ENCODE data around the gene SLC22A3.
"Not testable (repeated sequence)": the region's sequence is repeated elsewhere in the genome, so short reads cannot be mapped to it uniquely, and the experiment has no call there.

SLC22A3 gene

GRCh38 chr6:160348223-160349019 lies at the start of gene SLC22A3:
SLC22A3 (plus strand) TSS chr6:160348378; CDS start chr6:160348420, 42 bp downstream.
- TF ChIP-seq CTCF (IDR thresholded peaks at IDR 0.05) = no peak
- Mint-ChIP-seq H3K4me1 (peaks cover 15% of the 10 kb centered on the region), H3K4me3 (peak within 1 kb of the TSS; percentile 82), H3K27me3 (ENCODE audit: low read depth, poor library complexity) (peaks cover 83% of the 10 kb centered on the region), H3K9me3 (no peaks in the 10 kb centered on the region), H3K36me3 (ENCODE audit: low read depth) (no peaks in the 10 kb centered on the region), H3K27ac (no peak within 1 kb of the TSS)
- peak; percentile 74 for DNase-seq

- TF ChIP-seq CTCF (IDR thresholded peaks at IDR 0.05) = no peak
- H3K4me3 Mint-ChIP-seq = no peak overlapping the region
- H3K27me3 Mint-ChIP-seq (ENCODE audit: low read depth, poor library complexity) = peaks cover 7% of the 10 kb centered on the region
- peaks cover 26% of the 10 kb centered on the region for H3K9me3 Mint-ChIP-seq
- DNase-seq = no peak
- H3K4me1 Mint-ChIP-seq = peaks cover 34% of the 10 kb centered on the region
- peaks cover 11% of the 10 kb centered on the region for H3K36me3 Mint-ChIP-seq (ENCODE audit: low read depth)
- H3K27ac Mint-ChIP-seq = no peak overlapping the region
These were observed 48.6 kb upstream of the SLC22A3 start for GRCh38 chr6:160299559-160299958.

- peaks cover 12% of the 10 kb centered on the region for H3K36me3 Mint-ChIP-seq (ENCODE audit: low read depth)
- H3K27me3 Mint-ChIP-seq (ENCODE audit: low read depth, poor library complexity) = peaks cover 10% of the 10 kb centered on the region
- H3K4me1 Mint-ChIP-seq = peaks cover 37% of the 10 kb centered on the region
- H3K4me3 Mint-ChIP-seq = no peak overlapping the region
- no peak for TF ChIP-seq CTCF (IDR thresholded peaks at IDR 0.05)
- H3K27ac Mint-ChIP-seq = peak overlapping the region; percentile 22
- peaks cover 32% of the 10 kb centered on the region for H3K9me3 Mint-ChIP-seq
- peak; percentile 55 for DNase-seq
These were observed 48.0 kb upstream of the SLC22A3 start for GRCh38 chr6:160300076-160300695.

GRCh38 chr6:160301339-160301738 lies 46.8 kb upstream of the SLC22A3 start:
- Mint-ChIP-seq H3K27ac (no peak overlapping the region), H3K4me3 (no peak overlapping the region), H3K36me3 (ENCODE audit: low read depth) (peaks cover 12% of the 10 kb centered on the region), H3K9me3 (peaks cover 32% of the 10 kb centered on the region), H3K27me3 (ENCODE audit: low read depth, poor library complexity) (peaks cover 7% of the 10 kb centered on the region), H3K4me1 (peaks cover 45% of the 10 kb centered on the region)
- TF ChIP-seq CTCF (IDR thresholded peaks at IDR 0.05) = no peak
- no peak for DNase-seq

- H3K4me3 Mint-ChIP-seq; H3K27me3 Mint-ChIP-seq (ENCODE audit: low read depth, poor library complexity); DNase-seq; H3K27ac Mint-ChIP-seq: not testable (repeated sequence)
- H3K9me3 Mint-ChIP-seq = peaks cover 33% of the 10 kb centered on the region
- H3K36me3 Mint-ChIP-seq (ENCODE audit: low read depth) = peaks cover 12% of the 10 kb centered on the region
- H3K4me1 Mint-ChIP-seq = peaks cover 47% of the 10 kb centered on the region
These were observed 45.6 kb upstream of the SLC22A3 start for GRCh38 chr6:160302431-160303082.

- peaks cover 47% of the 10 kb centered on the region for H3K4me1 Mint-ChIP-seq
- TF ChIP-seq CTCF (IDR thresholded peaks at IDR 0.05) = no peak
- no peak for DNase-seq
- H3K27ac Mint-ChIP-seq = no peak overlapping the region
- H3K27me3 Mint-ChIP-seq (ENCODE audit: low read depth, poor library complexity) = peaks cover 7% of the 10 kb centered on the region
- H3K9me3 Mint-ChIP-seq = peaks cover 44% of the 10 kb centered on the region
- no peak overlapping the region for H3K4me3 Mint-ChIP-seq
- H3K36me3 Mint-ChIP-seq (ENCODE audit: low read depth) = peaks cover 12% of the 10 kb centered on the region
These were observed 44.4 kb upstream of the SLC22A3 start for GRCh38 chr6:160303806-160304205.

Data from nephron progenitor cell (in vitro differentiated cells).